ENCODE measurements around the gene AFF3.

Gene AFF3

GRCh38 chr2:99772591-99773331, 369.6 kb downstream of the AFF3 start:
- no peak for DNase-seq (ENCODE audit: extremely low read depth, low read depth)
- TF ChIP-seq, protein P1, sequence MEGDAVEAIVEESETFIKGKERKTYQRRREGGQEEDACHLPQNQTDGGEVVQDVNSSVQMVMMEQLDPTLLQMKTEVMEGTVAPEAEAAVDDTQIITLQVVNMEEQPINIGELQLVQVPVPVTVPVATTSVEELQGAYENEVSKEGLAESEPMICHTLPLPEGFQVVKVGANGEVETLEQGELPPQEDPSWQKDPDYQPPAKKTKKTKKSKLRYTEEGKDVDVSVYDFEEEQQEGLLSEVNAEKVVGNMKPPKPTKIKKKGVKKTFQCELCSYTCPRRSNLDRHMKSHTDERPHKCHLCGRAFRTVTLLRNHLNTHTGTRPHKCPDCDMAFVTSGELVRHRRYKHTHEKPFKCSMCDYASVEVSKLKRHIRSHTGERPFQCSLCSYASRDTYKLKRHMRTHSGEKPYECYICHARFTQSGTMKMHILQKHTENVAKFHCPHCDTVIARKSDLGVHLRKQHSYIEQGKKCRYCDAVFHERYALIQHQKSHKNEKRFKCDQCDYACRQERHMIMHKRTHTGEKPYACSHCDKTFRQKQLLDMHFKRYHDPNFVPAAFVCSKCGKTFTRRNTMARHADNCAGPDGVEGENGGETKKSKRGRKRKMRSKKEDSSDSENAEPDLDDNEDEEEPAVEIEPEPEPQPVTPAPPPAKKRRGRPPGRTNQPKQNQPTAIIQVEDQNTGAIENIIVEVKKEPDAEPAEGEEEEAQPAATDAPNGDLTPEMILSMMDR (IDR thresholded peaks at IDR 0.05; ENCODE audit: low read depth, low read length): no peak

DNA sequence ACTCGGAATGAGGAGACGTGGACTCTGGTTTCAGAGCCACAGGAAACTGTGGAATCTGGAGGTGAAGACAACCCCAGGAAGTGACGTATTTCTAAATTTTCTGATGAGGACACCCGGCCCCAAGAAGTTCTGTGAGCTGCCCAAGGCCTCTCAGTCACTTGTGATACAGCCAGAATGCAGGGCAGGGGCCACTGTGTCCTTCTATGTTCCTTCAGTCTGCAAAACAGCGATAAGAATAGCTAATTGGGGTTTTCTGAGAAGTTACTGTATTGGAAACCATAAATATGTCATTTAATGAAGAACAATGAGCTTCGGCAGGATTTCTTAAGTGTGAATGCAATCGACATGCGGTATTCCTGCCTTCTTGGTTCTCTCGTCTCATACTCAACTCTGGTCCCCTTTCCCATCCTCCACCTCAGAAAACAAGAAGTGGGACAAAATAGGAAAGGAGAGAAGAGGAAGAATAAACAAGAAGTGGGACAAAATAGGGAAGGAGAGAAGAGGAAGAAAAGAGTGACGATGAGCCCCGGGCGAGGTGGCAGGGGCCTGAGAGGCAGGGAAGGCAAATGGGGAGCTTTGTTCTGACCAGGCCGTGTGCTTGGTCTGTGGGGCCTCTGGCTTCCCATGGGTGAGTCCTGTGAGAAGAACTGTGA, 370.6 kb downstream of the AFF3 start:
- no peak for DNase-seq (ENCODE audit: extremely low read depth, low read depth)
- TF ChIP-seq, protein P1 (IDR thresholded peaks at IDR 0.05; ENCODE audit: low read depth, low read length): no peak

- no peak for DNase-seq (ENCODE audit: extremely low read depth, low read depth)
- TF ChIP-seq, protein P1 (IDR thresholded peaks at IDR 0.05; ENCODE audit: low read depth, low read length): no peak
These were observed 371.5 kb downstream of the AFF3 start for GRCh38 chr2:99770876-99771275.

- TF ChIP-seq, protein P1 (IDR thresholded peaks at IDR 0.05; ENCODE audit: low read depth, low read length): no peak
- no peak for DNase-seq (ENCODE audit: extremely low read depth, low read depth)
These were observed 376.6 kb downstream of the AFF3 start for GRCh38 chr2:99765731-99766318.

DNA sequence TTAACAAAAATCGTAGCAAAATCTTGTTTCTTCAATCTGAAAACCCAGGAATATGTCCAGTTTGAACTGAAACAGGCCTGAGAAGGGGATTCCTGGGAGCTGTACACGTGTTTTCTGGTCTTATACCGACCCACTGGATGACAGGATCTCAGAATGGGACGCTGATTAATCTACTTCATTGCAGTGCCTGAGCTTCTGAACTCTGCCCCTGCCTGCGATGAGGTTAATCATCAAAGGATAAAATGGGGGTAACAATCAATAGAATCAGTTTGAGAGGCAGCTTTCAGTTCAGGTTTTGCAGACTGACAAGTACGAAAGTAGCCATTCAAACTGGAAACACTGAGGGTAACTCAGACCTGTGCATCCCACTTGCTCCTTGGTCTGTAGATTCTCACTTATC, 378.6 kb downstream of the AFF3 start:
- TF ChIP-seq, protein P1 (IDR thresholded peaks at IDR 0.05; ENCODE audit: low read depth, low read length): no peak
- DNase-seq (ENCODE audit: extremely low read depth, low read depth): no peak

GRCh38 chr2:99762714-99763113, 379.7 kb downstream of the AFF3 start:
- TF ChIP-seq, protein P1 (IDR thresholded peaks at IDR 0.05; ENCODE audit: low read depth, low read length): no peak
- no peak for DNase-seq (ENCODE audit: extremely low read depth, low read depth)

DNA sequence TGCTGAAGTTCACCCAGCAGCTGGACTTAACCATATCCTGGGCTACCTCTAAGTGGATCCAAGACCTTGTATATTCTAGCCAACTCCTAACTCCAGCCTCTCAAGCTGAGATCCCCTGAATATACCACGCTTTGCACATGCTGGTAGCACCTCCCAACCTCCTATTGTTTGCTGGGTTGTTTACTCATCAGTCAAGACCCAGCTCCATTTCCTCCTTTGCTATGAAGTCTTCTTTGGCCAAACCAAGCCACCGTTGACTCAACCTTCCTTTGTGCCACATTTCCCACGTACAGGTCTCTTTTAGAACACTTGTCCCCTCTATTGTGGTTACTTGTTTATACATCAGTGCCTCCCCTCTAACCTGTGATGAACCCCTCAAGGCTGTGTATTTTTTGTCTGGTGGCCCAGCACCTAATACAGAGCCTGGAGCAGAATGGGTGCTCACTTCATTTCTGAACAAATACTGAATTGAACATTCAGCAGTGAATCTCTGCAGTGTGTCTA, 384.7 kb downstream of the AFF3 start:
- DNase-seq (ENCODE audit: extremely low read depth, low read depth): no peak
- TF ChIP-seq, protein P1 (IDR thresholded peaks at IDR 0.05; ENCODE audit: low read depth, low read length): no peak

All from AG09319 (cell line).